ENCODE results near the gene FZD7. TPM values are rescaled to one million over a fixed set of nuclear protein-coding genes. Genes with fewer than 3 reads are reported as not detected.

FZD7 gene
- total and polyA plus RNA-seq, 2 donors (not counting 1 experiment from before 2014, with no cell fraction given), result 0.67 to 2.1 TPM

- DNase-seq, result no peak
- H3K9ac ChIP-seq (ENCODE audit: low read length), result no peak overlapping the region
- H3K4me1 ChIP-seq (ENCODE audit: control insufficient read depth in 2 of 2, insufficient read depth in 2 of 2, low read length in 2 of 2), result peaks cover 0 to 3% of the 10 kb centered on the region in 2 donors
- H3K4me1 Mint-ChIP-seq, result no peaks in the 10 kb centered on the region
- ChIA-PET CTCF (no interaction called here), POLR2A (no interaction called here)
- H4K20me1 ChIP-seq (ENCODE audit: control insufficient read depth, insufficient read depth, low read length, poor library complexity, severe bottlenecking), result no peaks in the 10 kb centered on the region
- no peaks in the 10 kb centered on the region for H3K36me3 ChIP-seq (replicated peaks in 1 of 2; ENCODE audit: control extremely low read depth in 1 of 2, control insufficient read depth in 1 of 2, extremely low read depth in 1 of 2, insufficient read depth in 2 of 2, low read length in 1 of 2)
- ATAC-seq (ENCODE audit: low read depth), result no peak
- WGBS (ENCODE audit: insufficient coverage), result 95% methylated on average over 5 of the region's 7 CpGs
- TF ChIP-seq CTCF (IDR thresholded peaks at IDR 0.05), result no peak
- TF ChIP-seq EZH2 (IDR thresholded peaks at IDR 0.05; ENCODE audit: borderline replicate concordance, insufficient read depth, low read depth, low read length, poor library complexity, severe bottlenecking), result no peak
- no peaks in the 10 kb centered on the region for H3K9me3 Mint-ChIP-seq (ENCODE audit: insufficient read depth)
- H3K9me3 ChIP-seq (ENCODE audit: control extremely low read depth in 1 of 3, control insufficient read depth in 2 of 3, insufficient read depth in 1 of 3, low read length in 2 of 3), result no peaks in the 10 kb centered on the region
- H2AFZ ChIP-seq (ENCODE audit: insufficient read depth, low read depth, low read length, poor library complexity, severe bottlenecking), result no peak overlapping the region
- intact Hi-C loops (cut with micrococcal nuclease), result no loop called here
- H3K4me2 ChIP-seq (replicated peaks; ENCODE audit: low read depth, low read length, poor library complexity, severe bottlenecking), result no peak overlapping the region
- H3K27me3 ChIP-seq (replicated peaks in 1 of 4; ENCODE audit: control extremely low read depth in 1 of 4, control insufficient read depth in 3 of 4, insufficient read depth in 4 of 4, low read length in 3 of 4), result peaks cover 0 to 21% (median 6%) of the 10 kb centered on the region in 4 experiments
- peaks cover 44% of the 10 kb centered on the region for H3K27me3 Mint-ChIP-seq
- H3K27ac Mint-ChIP-seq, result no peak overlapping the region
- no peak overlapping the region for H3K4me3 ChIP-seq (ENCODE audit: control extremely low read depth in 1 of 5, extremely low read depth in 1 of 5, insufficient read depth in 1 of 5, low read depth in 2 of 5, low read length in 4 of 5)
- H3K4me3 Mint-ChIP-seq, result no peak overlapping the region
- no peaks in the 10 kb centered on the region for H3K79me2 ChIP-seq (ENCODE audit: control insufficient read depth, insufficient read depth, low read length)
- H3K27ac ChIP-seq (ENCODE audit: low read length in 2 of 2), result no peak overlapping the region
Measured at GRCh38 chr2:202046572-202046971, 12.9 kb downstream of the FZD7 start.

GRCh38 chr2:202049092-202049728 lies 15.6 kb downstream of the FZD7 start:
- Mint-ChIP-seq H3K9me3 (ENCODE audit: insufficient read depth) (peaks cover 2% of the 10 kb centered on the region), H3K27me3 (peaks cover 52% of the 10 kb centered on the region), H3K27ac (no peak overlapping the region), H3K4me3 (no peak overlapping the region), H3K4me1 (no peaks in the 10 kb centered on the region)
- intact Hi-C loops (cut with micrococcal nuclease), result no loop called here
- ChIA-PET POLR2A (no interaction called here), CTCF (no interaction called here)
- Histone ChIP-seq H3K4me2 (replicated peaks; ENCODE audit: low read depth, low read length, poor library complexity, severe bottlenecking) (no peak overlapping the region), H3K9me3 (ENCODE audit: control extremely low read depth in 1 of 3, control insufficient read depth in 2 of 3, insufficient read depth in 1 of 3, low read length in 2 of 3) (no peaks in the 10 kb centered on the region), H3K79me2 (ENCODE audit: control insufficient read depth, insufficient read depth, low read length) (no peaks in the 10 kb centered on the region), H3K4me3 (ENCODE audit: control extremely low read depth in 1 of 5, extremely low read depth in 1 of 5, insufficient read depth in 1 of 5, low read depth in 2 of 5, low read length in 4 of 5) (no peak overlapping the region), H4K20me1 (ENCODE audit: control insufficient read depth, insufficient read depth, low read length, poor library complexity, severe bottlenecking) (no peaks in the 10 kb centered on the region), H3K27ac (ENCODE audit: low read length in 2 of 2) (no peak overlapping the region), H3K4me1 (ENCODE audit: control insufficient read depth in 2 of 2, insufficient read depth in 2 of 2, low read length in 2 of 2) (no peaks in the 10 kb centered on the region), H3K36me3 (replicated peaks in 1 of 2; ENCODE audit: control extremely low read depth in 1 of 2, control insufficient read depth in 1 of 2, extremely low read depth in 1 of 2, insufficient read depth in 2 of 2, low read length in 1 of 2) (no peaks in the 10 kb centered on the region), H2AFZ (ENCODE audit: insufficient read depth, low read depth, low read length, poor library complexity, severe bottlenecking) (no peak overlapping the region), H3K27me3 (replicated peaks in 1 of 4; ENCODE audit: control extremely low read depth in 1 of 4, control insufficient read depth in 3 of 4, insufficient read depth in 4 of 4, low read length in 3 of 4) (peaks cover 0 to 8% (median 7%) of the 10 kb centered on the region in 4 experiments), H3K9ac (ENCODE audit: low read length) (no peak overlapping the region)
- WGBS (ENCODE audit: insufficient coverage), result 89% methylated on average over 2 of the region's 2 CpGs
- no peak for ATAC-seq (ENCODE audit: low read depth)
- DNase-seq, result no peak
- TF ChIP-seq CTCF (IDR thresholded peaks at IDR 0.05) (no peak), EZH2 (IDR thresholded peaks at IDR 0.05; ENCODE audit: borderline replicate concordance, insufficient read depth, low read depth, low read length, poor library complexity, severe bottlenecking) (no peak)

Measured in B cell (primary cell).